ENCODE measurements around the gene PIGT.

GRCh38 chr20:45469336-45470261, 53.7 kb downstream of the PIGT start, which contains the start of gene WFDC2:
- TF ChIP-seq, protein P1, sequence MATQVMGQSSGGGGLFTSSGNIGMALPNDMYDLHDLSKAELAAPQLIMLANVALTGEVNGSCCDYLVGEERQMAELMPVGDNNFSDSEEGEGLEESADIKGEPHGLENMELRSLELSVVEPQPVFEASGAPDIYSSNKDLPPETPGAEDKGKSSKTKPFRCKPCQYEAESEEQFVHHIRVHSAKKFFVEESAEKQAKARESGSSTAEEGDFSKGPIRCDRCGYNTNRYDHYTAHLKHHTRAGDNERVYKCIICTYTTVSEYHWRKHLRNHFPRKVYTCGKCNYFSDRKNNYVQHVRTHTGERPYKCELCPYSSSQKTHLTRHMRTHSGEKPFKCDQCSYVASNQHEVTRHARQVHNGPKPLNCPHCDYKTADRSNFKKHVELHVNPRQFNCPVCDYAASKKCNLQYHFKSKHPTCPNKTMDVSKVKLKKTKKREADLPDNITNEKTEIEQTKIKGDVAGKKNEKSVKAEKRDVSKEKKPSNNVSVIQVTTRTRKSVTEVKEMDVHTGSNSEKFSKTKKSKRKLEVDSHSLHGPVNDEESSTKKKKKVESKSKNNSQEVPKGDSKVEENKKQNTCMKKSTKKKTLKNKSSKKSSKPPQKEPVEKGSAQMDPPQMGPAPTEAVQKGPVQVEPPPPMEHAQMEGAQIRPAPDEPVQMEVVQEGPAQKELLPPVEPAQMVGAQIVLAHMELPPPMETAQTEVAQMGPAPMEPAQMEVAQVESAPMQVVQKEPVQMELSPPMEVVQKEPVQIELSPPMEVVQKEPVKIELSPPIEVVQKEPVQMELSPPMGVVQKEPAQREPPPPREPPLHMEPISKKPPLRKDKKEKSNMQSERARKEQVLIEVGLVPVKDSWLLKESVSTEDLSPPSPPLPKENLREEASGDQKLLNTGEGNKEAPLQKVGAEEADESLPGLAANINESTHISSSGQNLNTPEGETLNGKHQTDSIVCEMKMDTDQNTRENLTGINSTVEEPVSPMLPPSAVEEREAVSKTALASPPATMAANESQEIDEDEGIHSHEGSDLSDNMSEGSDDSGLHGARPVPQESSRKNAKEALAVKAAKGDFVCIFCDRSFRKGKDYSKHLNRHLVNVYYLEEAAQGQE (IDR thresholded peaks at IDR 0.05; ENCODE audit: insufficient read depth in 1 of 2, low read depth in 2 of 2, low read length in 2 of 2), result no peak
- TF ChIP-seq POLR2AphosphoS5 (IDR thresholded peaks at IDR 0.05; ENCODE audit: low read depth, low read length), result no peak

Measured in PFSK-1 (cell line).